GM19351 (cell line): Measurements from ENCODE around the gene CD53.
"Not testable (repeated sequence)": the region's sequence is repeated elsewhere in the genome, so short reads cannot be mapped to it uniquely, and the experiment has no call there.

Experiments
- ATAC-seq: cut with Tn5 transposase; IDR thresholded peaks from one replicate; pipeline ENCODE4 v1.9.1; 2021; ENCODE audit warnings: mild to moderate bottlenecking, moderate library complexity; ENCODE audit not compliant: unreplicated experiment

Gene CD53

GRCh38 chr1:110872745-110873720 is at the start of gene CD53:
TSS of gene CD53 (plus strand) at chr1:110873148. CDS start at chr1:110891409, 18,261 bp downstream.
- peak; percentile 49 for ATAC-seq

GRCh38 chr1:110824192-110824591 is 48.8 kb upstream of the CD53 start:
- no peak for ATAC-seq

GRCh38 chr1:110829955-110830553 is 42.9 kb upstream of the CD53 start:
- no peak for ATAC-seq

- ATAC-seq, result not testable (repeated sequence)
Observed at GRCh38 chr1:110833779-110834178, 39.2 kb upstream of the CD53 start.

- ATAC-seq, result no peak
Observed at GRCh38 chr1:110846861-110847260, 26.1 kb upstream of the CD53 start.

- ATAC-seq, result no peak
Observed at GRCh38 chr1:110850145-110850544, 22.8 kb upstream of the CD53 start.

- no peak for ATAC-seq
Observed at GRCh38 chr1:110850627-110851026, 22.3 kb upstream of the CD53 start.

- no peak for ATAC-seq
Observed at GRCh38 chr1:110853135-110853534, 19.8 kb upstream of the CD53 start.

GRCh38 chr1:110856410-110856809 is 16.5 kb upstream of the CD53 start:
- ATAC-seq, result no peak

GRCh38 chr1:110857964-110858948 is 14.7 kb upstream of the CD53 start:
- no peak for ATAC-seq

- no peak for ATAC-seq
Observed at GRCh38 chr1:110859062-110859461, 13.9 kb upstream of the CD53 start.

GRCh38 chr1:110860174-110860573 is 12.8 kb upstream of the CD53 start:
- ATAC-seq, result no peak

GRCh38 chr1:110860620-110861019 is 12.3 kb upstream of the CD53 start:
- not testable (repeated sequence) for ATAC-seq

- not testable (repeated sequence) for ATAC-seq
Observed at GRCh38 chr1:110861942-110862341, 11.0 kb upstream of the CD53 start.

GRCh38 chr1:110864287-110864686 is 8.7 kb upstream of the CD53 start:
- no peak for ATAC-seq

- ATAC-seq, result no peak
Observed at GRCh38 chr1:110870721-110871388, 2.1 kb upstream of the CD53 start.

- peak; percentile 31 for ATAC-seq
Observed at GRCh38 chr1:110872366-110872744, 593 bp upstream of the CD53 start.

GRCh38 chr1:110873856-110874255 is 908 bp downstream of the CD53 start:
- ATAC-seq, result no peak

GRCh38 chr1:110874324-110875215 is 1.6 kb downstream of the CD53 start:
- no peak for ATAC-seq
